BLaER1 treated with 17β-estradiol and CSF1 and Interleukin-3, amounts not matched to agents 10 nM and 100 nM (cell line): Measurements from ENCODE around the gene INSC.
"Not testable (repeated sequence)": the region's sequence is repeated elsewhere in the genome, so short reads cannot be mapped to it uniquely, and the experiment has no call there.

ENCODE experiments used
- H3K27ac ChIP-seq, 11 experiments: shearing (Covaris generic); formaldehyde crosslinking; 2 replicates each; pipeline ENCODE4 v1.8.1; 2022
- H3K27me3 ChIP-seq, 11 experiments: shearing (Covaris generic); formaldehyde crosslinking; 2 replicates each; pipeline ENCODE4 v1.8.1; 2022
- H3K36me3 ChIP-seq, 11 experiments: shearing (Covaris generic); formaldehyde crosslinking; 2 replicates each; pipeline ENCODE4 v1.8.1; 2022
- H3K4me1 ChIP-seq, 10 experiments: shearing (Covaris generic); formaldehyde crosslinking; 2 replicates each; pipeline ENCODE4 v1.8.1; 2022
- H3K4me2 ChIP-seq, 11 experiments: shearing (Covaris generic); formaldehyde crosslinking; 2 replicates each; pipeline ENCODE4 v1.8.1; 2022
- H3K4me3 ChIP-seq, 10 experiments: shearing (Covaris generic); formaldehyde crosslinking; 2 replicates each; pipeline ENCODE4 v1.8.1; 2022
- H3K9ac ChIP-seq, 11 experiments: shearing (Covaris generic); formaldehyde crosslinking; 2 replicates each; pipeline ENCODE4 v1.8.1; 2022
- H3K9me3 ChIP-seq, 11 experiments: shearing (Covaris generic); formaldehyde crosslinking; replicated peaks in 1 of 11; 2 replicates each; pipeline ENCODE4 v1.8.1; 2022
- H4K20me1 ChIP-seq, 11 experiments: shearing (Covaris generic); formaldehyde crosslinking; 2 replicates each; pipeline ENCODE4 v1.8.1; 2022
- Cebpa-rat ChIP-seq, 11 experiments: shearing (Covaris generic); IDR thresholded peaks; 2 replicates each; pipeline ENCODE4 v1.8.1; 2022

The INSC gene

GRCh38 chr11:15114501-15115475 is at the start of gene INSC:
Gene INSC, plus strand, starts transcription at chr11:15114923. Its CDS starts 34,252 bp downstream, at chr11:15149175.
- no peak for TF ChIP-seq Cebpa-rat (IDR thresholded peaks at IDR 0.05)

DNA sequence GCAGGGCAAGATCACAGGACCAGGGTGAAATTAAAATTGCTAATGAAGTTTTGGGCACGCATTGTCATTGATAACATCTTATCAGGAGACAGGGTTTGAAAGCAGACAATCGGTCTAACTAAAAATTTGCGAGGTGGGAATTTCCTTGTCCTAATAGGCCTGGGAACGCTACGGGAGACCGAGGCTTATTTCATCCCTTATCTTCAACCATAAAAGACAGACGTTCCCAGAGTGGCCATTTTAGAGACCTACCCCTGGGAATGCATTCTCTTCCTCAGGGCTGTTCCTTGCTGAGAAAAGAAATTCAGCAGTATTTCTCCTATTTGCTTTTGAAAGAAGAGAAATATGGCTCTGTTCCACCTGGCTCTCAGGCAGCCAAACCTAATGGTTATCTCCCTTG is 45.0 kb upstream of the INSC start:
- not testable (repeated sequence) for H3K4me2 ChIP-seq, H3K4me3 ChIP-seq, H4K20me1 ChIP-seq, H3K27me3 ChIP-seq, H3K27ac ChIP-seq, H3K9ac ChIP-seq, H3K36me3 ChIP-seq
- H3K9me3 ChIP-seq: peaks cover 56 to 64% (median 59%) of the 10 kb centered on the region in 11 experiments
- peaks cover 0 to 10% (median 8%) of the 10 kb centered on the region in 10 experiments; a peak in 12 of 20 replicates for H3K4me1 ChIP-seq

More at GRCh38 chr11:15114501-15115475, at the start of gene INSC:
- Histone ChIP-seq H3K4me3 (peak within 1 kb of the TSS; percentile 37 to 68 (median 52); a peak in 17 of 20 replicates), H3K27ac (peak within 1 kb of the TSS in 10 of 11 experiments; percentile 10 to 97 (median 90); a peak in 19 of 22 replicates), H3K9me3 (peaks cover 0 to 4% (median 0%) of the 10 kb centered on the region in 11 experiments; a peak in 1 of 22 replicates), H3K27me3 (peaks cover 0 to 12% (median 0%) of the 10 kb centered on the region in 11 experiments; a peak in 4 of 22 replicates), H4K20me1 (no peaks in the 10 kb centered on the region), H3K4me1 (peaks cover 27 to 94% (median 78%) of the 10 kb centered on the region in 10 experiments), H3K4me2 (peak within 1 kb of the TSS; percentile 87 to 98 (median 95)), H3K36me3 (no peaks in the 10 kb centered on the region), H3K9ac (peak within 1 kb of the TSS in 10 of 11 experiments; percentile 59 to 83 (median 76); a peak in 18 of 22 replicates)

GRCh38 chr11:15071556-15072255 is 43.0 kb upstream of the INSC start:
- Histone ChIP-seq H3K4me3 (no peak overlapping the region), H3K4me1 (peaks cover 0 to 12% (median 9%) of the 10 kb centered on the region in 10 experiments; a peak in 12 of 20 replicates), H3K27me3 (no peaks in the 10 kb centered on the region), H3K9me3 (peaks cover 56 to 64% (median 59%) of the 10 kb centered on the region in 11 experiments), H3K27ac (no peak overlapping the region), H3K4me2 (no peak overlapping the region), H3K9ac (no peak overlapping the region), H4K20me1 (no peaks in the 10 kb centered on the region), H3K36me3 (no peaks in the 10 kb centered on the region; a peak in 1 of 22 replicates)
- no peak for TF ChIP-seq Cebpa-rat (IDR thresholded peaks at IDR 0.05)

- Histone ChIP-seq H3K27me3 (no peaks in the 10 kb centered on the region), H3K27ac (no peak overlapping the region), H3K4me2 (no peak overlapping the region), H3K9ac (no peak overlapping the region), H3K9me3 (peaks cover 56 to 64% (median 59%) of the 10 kb centered on the region in 11 experiments), H3K4me1 (peaks cover 3 to 12% (median 10%) of the 10 kb centered on the region in 10 experiments; a peak in 15 of 20 replicates), H3K36me3 (no peaks in the 10 kb centered on the region; a peak in 1 of 22 replicates), H3K4me3 (no peak overlapping the region), H4K20me1 (no peaks in the 10 kb centered on the region)
- TF ChIP-seq Cebpa-rat (IDR thresholded peaks at IDR 0.05): no peak
Measured at GRCh38 chr11:15072551-15073143, 42.1 kb upstream of the INSC start.

DNA sequence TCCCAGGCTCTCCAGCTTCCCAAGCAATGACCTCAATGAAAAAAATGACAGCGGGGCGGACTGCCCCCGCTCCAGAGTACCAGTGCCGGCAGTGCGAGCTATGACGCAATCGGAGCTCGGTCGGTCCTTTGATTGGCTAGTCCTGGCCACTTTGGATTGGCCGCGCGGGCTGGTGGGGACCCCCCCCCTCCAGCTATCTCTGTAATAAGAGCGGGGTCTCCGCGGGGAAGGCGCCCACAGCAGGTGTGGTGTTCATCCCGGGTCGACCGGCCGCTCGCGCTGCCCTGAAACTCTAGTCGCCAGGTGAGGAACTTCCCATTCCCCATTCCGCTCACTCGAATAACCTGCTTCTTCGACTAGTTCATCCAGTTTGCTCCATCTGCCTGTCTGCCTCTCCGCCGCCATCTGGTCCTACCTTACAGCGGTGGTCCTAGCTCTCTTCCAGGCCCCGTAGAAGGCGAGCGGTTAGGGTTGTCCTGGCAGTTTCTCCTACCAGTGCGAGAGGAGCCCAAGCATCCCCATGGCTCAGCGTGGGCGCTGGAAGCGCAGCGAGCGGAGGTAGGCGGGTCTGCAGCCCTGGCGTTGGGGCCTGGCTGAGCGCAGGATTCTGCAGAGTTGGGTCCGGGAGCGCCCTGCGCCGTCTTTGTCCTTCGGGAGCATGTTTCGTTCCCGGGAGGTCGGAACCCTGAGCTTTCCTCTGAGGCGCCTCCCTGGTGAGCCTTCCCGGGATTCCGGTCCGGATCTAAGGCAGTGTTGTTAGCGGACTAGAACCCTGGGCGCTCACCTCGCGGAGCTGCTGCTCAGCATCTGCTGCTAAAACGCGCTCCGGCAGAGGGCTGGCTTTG is 41.1 kb upstream of the INSC start, which contains the start of gene CALCB:
CALCB (plus strand) TSS at position 233 of the 845 bp plus-strand sequence. CDS start 1,126 bp downstream, outside the sequence.
- H3K4me1 ChIP-seq: peaks cover 6 to 13% (median 10%) of the 10 kb centered on the region in 10 experiments; a peak in 15 of 20 replicates
- H3K4me2 ChIP-seq: peak within 1 kb of the TSS; percentile 7 to 60 (median 44); a peak in 19 of 22 replicates
- no peak within 1 kb of the TSS for H3K9ac ChIP-seq
- H3K9me3 ChIP-seq: peaks cover 52 to 58% (median 55%) of the 10 kb centered on the region in 11 experiments
- no peaks in the 10 kb centered on the region for H4K20me1 ChIP-seq
- H3K27me3 ChIP-seq: no peaks in the 10 kb centered on the region
- H3K36me3 ChIP-seq: no peaks in the 10 kb centered on the region; a peak in 1 of 22 replicates
- peak in 4 of 11 experiments; percentile 25 to 50 (median 35); a peak in 4 of 22 replicates for TF ChIP-seq Cebpa-rat (IDR thresholded peaks at IDR 0.05)
- H3K4me3 ChIP-seq: no peak within 1 kb of the TSS
- H3K27ac ChIP-seq: no peak within 1 kb of the TSS

DNA sequence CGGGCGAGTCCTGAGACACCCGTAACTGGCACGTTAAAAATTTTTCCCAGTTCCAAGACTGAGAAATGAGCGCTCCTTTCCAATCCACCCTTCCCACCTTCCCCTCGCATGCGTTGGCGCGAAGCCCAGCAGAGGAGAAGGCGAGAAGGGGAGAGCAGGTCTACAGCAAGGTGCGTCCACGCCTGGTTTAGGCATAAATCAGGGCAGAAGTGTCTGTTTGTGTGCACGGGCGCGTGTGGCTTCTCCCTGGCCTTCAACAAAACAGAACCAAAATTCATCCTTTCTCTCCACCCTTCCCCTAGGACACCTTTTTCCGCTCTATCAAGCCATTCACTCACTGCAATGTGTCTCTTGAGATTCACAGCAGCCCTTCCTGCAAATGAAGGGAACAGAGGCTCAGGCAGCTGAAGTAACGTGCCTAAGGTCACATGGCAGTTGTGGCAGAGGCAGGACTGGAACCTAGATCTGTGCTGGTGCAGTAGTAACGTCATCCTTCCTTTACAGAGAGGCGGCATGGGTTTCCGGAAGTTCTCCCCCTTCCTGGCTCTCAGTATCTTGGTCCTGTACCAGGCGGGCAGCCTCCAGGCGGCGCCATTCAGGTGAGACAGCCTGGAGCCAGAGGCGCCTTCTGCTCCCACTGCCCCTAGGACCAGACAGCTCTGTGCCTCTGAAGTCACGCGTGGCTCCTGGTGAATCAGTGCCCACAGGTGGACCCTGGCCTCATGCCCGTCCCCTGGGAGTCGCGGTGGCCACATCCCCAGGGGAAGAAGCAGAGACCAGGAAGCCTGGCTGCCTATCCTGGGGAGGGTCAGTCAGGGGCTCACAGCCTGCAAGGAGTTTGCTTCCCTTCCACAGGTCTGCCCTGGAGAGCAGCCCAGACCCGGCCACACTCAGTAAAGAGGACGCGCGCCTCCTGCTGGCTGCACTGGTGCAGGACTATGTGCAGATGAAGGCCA is 40.2 kb upstream of the INSC start:
- Histone ChIP-seq H3K9me3 (peaks cover 43 to 49% (median 46%) of the 10 kb centered on the region in 11 experiments), H3K4me1 (peaks cover 6 to 13% (median 10%) of the 10 kb centered on the region in 10 experiments; a peak in 15 of 20 replicates), H3K27ac (no peak overlapping the region), H3K9ac (no peak overlapping the region), H3K4me3 (no peak overlapping the region), H3K4me2 (peak overlapping the region; percentile 7 to 60 (median 44); a peak in 21 of 22 replicates), H4K20me1 (no peaks in the 10 kb centered on the region), H3K27me3 (no peaks in the 10 kb centered on the region), H3K36me3 (no peaks in the 10 kb centered on the region; a peak in 1 of 22 replicates)
- no peak for TF ChIP-seq Cebpa-rat (IDR thresholded peaks at IDR 0.05)

DNA sequence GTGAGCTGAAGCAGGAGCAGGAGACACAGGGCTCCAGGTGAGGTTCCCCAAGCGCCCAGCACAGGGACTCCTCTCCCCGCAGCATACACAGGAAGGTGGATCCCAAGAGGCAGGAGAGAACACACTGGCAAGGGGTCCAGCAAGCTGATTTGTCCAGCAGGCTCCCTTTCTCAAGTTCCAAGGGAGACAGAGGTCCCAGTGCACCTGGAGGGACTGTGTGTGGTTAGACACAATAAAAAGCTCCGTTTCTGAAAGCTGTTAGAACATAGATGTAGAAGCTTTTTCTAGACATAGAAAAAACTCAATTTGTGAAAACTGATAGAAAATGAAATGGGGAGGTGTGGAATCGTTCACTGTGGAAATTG is 39.6 kb upstream of the INSC start:
- Histone ChIP-seq H3K9ac (no peak overlapping the region), H4K20me1 (no peaks in the 10 kb centered on the region), H3K4me2 (peak overlapping the region in 2 of 11 experiments; percentile 48 to 49; a peak in 4 of 22 replicates), H3K36me3 (no peaks in the 10 kb centered on the region; a peak in 1 of 22 replicates), H3K9me3 (peaks cover 37 to 42% (median 41%) of the 10 kb centered on the region in 11 experiments), H3K4me3 (no peak overlapping the region), H3K27me3 (no peaks in the 10 kb centered on the region), H3K4me1 (peaks cover 6 to 13% (median 10%) of the 10 kb centered on the region in 10 experiments; a peak in 15 of 20 replicates), H3K27ac (no peak overlapping the region)
- TF ChIP-seq Cebpa-rat (IDR thresholded peaks at IDR 0.05): no peak
